ENCODE data around the gene KCNH6.

KCNH6 gene

DNA sequence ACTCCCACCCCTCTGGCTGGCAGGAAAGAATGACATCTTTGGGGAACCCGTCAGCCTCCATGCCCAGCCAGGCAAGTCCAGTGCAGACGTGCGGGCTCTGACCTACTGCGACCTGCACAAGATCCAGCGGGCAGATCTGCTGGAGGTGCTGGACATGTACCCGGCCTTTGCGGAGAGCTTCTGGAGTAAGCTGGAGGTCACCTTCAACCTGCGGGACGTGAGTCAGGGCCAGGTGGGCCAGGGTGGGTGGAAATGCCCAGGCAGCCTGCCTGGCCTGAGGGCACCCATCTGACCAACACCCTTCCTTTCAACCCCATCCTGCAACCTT is 19.0 kb downstream of the KCNH6 start:
- DNase-seq (ENCODE audit: extremely low spot score): no peak

DNA sequence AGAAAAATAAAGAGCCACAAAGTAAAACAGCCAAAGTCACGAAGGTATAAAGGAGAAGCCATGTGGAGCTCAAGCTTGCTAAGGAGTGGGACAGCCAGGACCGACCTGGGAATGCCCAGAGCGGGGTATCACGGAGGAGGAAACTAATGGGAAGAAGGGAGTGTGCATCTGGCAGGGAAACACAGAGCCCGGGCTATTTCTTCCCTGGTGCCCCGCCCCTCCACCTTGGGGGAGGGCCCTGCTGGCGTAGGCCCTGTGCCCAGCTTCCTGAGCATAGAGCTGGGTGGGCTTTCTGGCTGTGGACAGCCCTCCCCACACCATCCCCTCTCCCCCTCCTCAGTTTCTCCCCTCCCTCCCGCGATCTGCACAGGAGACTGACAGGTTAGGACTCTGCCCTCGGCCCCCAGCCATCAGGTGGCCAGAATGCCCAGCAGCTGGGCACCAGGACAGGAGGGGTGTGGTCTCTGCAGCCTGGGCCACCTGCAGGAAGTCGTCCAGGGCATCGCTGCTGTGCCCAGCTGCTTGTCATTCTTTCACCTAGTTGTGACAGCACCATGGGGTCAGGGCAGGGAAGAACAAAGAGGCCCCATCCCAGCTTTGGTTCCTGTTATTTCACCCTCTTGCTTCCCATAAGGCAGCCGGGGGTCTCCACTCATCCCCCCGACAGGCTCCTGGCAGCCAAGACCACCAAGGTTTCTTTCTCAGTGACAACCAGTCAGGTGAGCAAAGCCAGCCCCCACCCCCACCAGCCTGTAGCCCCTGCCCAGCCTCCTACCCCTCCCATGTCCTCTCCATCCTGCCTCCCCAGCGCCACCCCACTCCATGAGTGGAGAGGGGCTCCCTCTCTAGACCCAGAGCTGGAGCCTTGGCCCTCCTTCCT is 20.0 kb downstream of the KCNH6 start:
- DNase-seq (ENCODE audit: extremely low spot score): no peak
- POLR2A ChIA-PET: no interaction called here
- TF ChIP-seq, protein P1, sequence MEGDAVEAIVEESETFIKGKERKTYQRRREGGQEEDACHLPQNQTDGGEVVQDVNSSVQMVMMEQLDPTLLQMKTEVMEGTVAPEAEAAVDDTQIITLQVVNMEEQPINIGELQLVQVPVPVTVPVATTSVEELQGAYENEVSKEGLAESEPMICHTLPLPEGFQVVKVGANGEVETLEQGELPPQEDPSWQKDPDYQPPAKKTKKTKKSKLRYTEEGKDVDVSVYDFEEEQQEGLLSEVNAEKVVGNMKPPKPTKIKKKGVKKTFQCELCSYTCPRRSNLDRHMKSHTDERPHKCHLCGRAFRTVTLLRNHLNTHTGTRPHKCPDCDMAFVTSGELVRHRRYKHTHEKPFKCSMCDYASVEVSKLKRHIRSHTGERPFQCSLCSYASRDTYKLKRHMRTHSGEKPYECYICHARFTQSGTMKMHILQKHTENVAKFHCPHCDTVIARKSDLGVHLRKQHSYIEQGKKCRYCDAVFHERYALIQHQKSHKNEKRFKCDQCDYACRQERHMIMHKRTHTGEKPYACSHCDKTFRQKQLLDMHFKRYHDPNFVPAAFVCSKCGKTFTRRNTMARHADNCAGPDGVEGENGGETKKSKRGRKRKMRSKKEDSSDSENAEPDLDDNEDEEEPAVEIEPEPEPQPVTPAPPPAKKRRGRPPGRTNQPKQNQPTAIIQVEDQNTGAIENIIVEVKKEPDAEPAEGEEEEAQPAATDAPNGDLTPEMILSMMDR (IDR thresholded peaks at IDR 0.05; ENCODE audit: control extremely low read depth, extremely low read depth, low read depth, missing control alignments): no peak
- CTCF ChIA-PET: interaction anchor here (1.2 to 1.5 kb wide), 3 partner anchors 11 to 118 kb away, joined by 3 to 4 read pairs (median 4); no protein-coding TSS in a partner anchor

More for the DNA sequence above, 19.0 kb downstream of the KCNH6 start:
- TF ChIP-seq, protein P1 (IDR thresholded peaks at IDR 0.05; ENCODE audit: control extremely low read depth, extremely low read depth, low read depth, missing control alignments): no peak
- ChIA-PET POLR2A (no interaction called here), CTCF (interaction anchor here (1.4 to 1.5 kb wide), 2 partner anchors 10 to 117 kb away, joined by 4 read pairs; no protein-coding TSS in a partner anchor)

DNA sequence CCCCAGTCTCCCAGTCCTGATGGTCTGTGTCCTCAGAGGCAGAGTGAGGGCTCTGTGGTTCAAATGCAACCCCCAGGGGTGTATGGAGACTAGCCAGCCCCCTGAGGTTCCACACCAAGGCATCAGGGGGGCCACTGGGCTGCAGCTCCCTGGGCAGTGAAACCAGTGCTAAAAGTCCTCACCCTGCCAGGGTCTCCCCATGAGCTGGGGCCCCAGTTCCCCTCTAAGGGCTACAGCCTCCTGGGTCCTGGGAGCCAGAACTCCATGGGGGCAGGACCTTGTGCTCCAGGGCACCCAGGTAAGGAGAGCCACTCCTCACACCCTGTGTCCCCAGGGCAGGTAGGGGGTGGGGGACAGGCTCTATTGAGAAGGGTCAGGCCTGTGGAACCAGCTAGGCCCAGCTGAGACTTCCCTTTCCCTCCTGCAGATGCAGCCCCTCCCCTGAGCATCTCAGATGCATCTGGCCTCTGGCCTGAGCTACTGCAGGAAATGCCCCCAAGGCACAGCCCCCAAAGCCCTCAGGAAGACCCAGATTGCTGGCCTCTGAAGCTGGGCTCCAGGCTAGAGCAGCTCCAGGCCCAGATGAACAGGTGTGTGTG is 20.8 kb downstream of the KCNH6 start:
- DNase-seq (ENCODE audit: extremely low spot score): no peak
- CTCF ChIA-PET: interaction anchor here (1.2 to 1.4 kb wide), 4 partner anchors 65 to 118 kb away, joined by 3 to 7 read pairs (median 4); no protein-coding TSS in a partner anchor
- TF ChIP-seq, protein P1 (IDR thresholded peaks at IDR 0.05; ENCODE audit: control extremely low read depth, extremely low read depth, low read depth, missing control alignments): no peak
- POLR2A ChIA-PET: no interaction called here

DNA sequence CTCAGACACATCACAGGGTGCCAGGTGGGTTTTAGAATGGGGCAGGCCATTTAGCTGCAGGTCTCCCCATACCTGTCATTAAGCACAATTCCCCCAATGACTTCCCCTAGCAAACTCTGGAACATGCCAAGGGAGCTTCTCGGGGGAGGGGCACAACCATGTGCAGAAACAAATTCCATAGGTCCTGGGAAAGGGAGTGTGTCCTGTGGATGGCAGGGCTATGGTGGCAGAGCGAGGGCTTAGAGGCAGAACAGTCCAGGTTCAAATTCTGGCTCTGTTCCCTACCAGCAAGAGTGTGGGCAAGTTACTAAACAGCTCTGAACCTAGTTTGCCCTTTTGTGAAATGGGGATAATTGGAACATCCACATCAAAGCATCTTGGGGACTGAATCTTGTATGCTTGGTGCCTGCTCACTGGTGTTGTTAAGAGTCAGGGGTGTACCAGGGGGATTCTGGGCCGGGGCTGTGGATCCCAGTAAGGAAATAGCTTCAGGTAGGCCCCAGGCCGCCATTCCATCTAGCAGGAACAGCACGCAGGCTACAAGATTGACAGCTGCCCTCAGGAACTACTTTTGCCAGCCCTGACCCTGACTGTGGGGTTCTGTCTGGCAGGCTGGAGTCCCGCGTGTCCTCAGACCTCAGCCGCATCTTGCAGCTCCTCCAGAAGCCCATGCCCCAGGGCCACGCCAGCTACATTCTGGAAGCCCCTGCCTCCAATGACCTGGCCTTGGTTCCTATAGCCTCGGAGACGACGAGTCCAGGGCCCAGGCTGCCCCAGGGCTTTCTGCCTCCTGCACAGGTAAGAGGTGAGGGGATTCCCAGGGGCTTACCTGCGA is 21.5 kb downstream of the KCNH6 start:
- ChIA-PET CTCF (interaction anchor here (1.2 to 2.3 kb wide), 4 partner anchors 66 to 119 kb away, joined by 3 to 7 read pairs (median 5); no protein-coding TSS in a partner anchor), POLR2A (no interaction called here)
- DNase-seq (ENCODE audit: extremely low spot score): no peak
- TF ChIP-seq, protein P1 (IDR thresholded peaks at IDR 0.05; ENCODE audit: control extremely low read depth, extremely low read depth, low read depth, missing control alignments): no peak

DNA sequence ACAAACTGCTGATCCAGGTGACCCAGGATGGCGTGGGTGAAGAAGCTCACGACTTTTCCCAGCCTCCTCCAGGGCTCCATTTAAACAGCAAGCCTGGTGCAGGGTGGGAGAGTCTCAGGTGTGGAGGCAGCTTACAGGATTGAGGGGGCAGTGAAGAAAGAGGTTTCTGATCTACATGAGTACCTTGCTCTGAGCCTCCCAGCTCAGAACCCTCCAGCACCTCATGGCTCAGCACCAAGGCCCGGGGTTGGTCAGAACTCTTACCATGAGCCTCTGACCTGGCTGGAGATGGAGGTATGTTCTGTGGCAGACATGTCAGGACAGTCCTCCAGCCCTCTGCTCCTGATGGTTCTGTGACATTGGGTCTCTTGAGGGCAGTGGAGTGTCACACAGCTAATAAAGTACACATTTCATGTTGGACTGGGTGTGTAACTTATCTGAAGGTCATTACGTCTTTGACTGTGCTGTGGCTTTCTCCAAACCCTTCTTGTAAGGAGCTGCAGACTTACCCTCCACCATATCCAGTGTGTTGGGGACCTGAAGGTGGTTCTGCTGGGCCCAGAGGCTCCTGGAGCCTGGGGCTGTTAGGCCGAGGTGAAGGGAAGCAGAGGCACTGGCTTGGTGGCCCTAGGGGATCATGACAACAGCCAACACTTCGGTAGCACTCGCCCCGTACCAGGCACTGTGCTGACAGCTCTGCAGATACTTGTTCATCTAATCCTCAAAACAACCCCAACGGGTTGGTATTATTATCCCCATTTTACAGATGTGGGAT is 23.3 kb downstream of the KCNH6 start:
- POLR2A ChIA-PET: no interaction called here
- no peak for DNase-seq (ENCODE audit: extremely low spot score)
- CTCF ChIA-PET: interaction anchor here (1.1 to 2.3 kb wide), 4 partner anchors 18 to 151 kb away, joined by 3 to 7 read pairs (median 4); no protein-coding TSS in a partner anchor
- TF ChIP-seq, protein P1 (IDR thresholded peaks at IDR 0.05; ENCODE audit: control extremely low read depth, extremely low read depth, low read depth, missing control alignments): no peak

Measured in GM10248 (cell line).